Mesenchymal stem cell (in vitro differentiated cells and primary cell): Measurements from ENCODE around the gene PCSK2.

Experiments
- DNase-seq: peaks from one replicate; pipeline ENCODE4 v3.0.0-alpha.2; 2013
- H2AFZ ChIP-seq: one replicate; pipeline ENCODE4 v1.6.1; 2013; ENCODE audit warnings: low read depth, mild to moderate bottlenecking, control low read depth, inconsistent platforms, low read length, moderate library complexity
- H2AK5ac ChIP-seq: 2 replicates; pipeline ENCODE4 v1.6.1; 2013; ENCODE audit warnings: low read length, moderate library complexity, mild to moderate bottlenecking, inconsistent platforms; ENCODE audit not compliant: severe bottlenecking
- H2BK120ac ChIP-seq: one replicate; pipeline ENCODE4 v1.6.1; 2013; ENCODE audit warnings: low read depth, mild to moderate bottlenecking, inconsistent platforms, low read length, moderate library complexity
- H2BK12ac ChIP-seq, 2 experiments: one replicate each; pipeline ENCODE4 v1.6.1; 2013; ENCODE audit warnings: inconsistent platforms in 2 of 2, low read length in 2 of 2, mild to moderate bottlenecking in 2 of 2, moderate library complexity in 2 of 2, control low read depth in 1 of 2
- H2BK15ac ChIP-seq: one replicate; pipeline ENCODE4 v1.6.1; 2013; ENCODE audit warnings: mild to moderate bottlenecking, low read depth, inconsistent platforms; ENCODE audit not compliant: poor library complexity, severe bottlenecking
- H2BK5ac ChIP-seq: 2 replicates; pipeline ENCODE4 v1.6.1; 2013; ENCODE audit warnings: low read depth, mild to moderate bottlenecking, low read length, control low read depth, inconsistent platforms; ENCODE audit not compliant: poor library complexity, severe bottlenecking
- H3K14ac ChIP-seq, 2 experiments: one replicate each; pipeline ENCODE4 v1.6.1; 2013; ENCODE audit warnings: inconsistent platforms in 2 of 2, low read length in 2 of 2, control low read depth in 1 of 2, mild to moderate bottlenecking in 1 of 2, moderate library complexity in 1 of 2
- H3K18ac ChIP-seq, 2 experiments: one replicate each; pipeline ENCODE4 v1.6.1; 2013; ENCODE audit warnings: inconsistent platforms in 2 of 2, low read length in 2 of 2, control low read depth in 1 of 2, low read depth in 1 of 2, mild to moderate bottlenecking in 1 of 2
- H3K23ac ChIP-seq, 2 experiments: one replicate each; pipeline ENCODE4 v1.6.1; 2013; ENCODE audit warnings: inconsistent platforms in 2 of 2, low read length in 2 of 2, mild to moderate bottlenecking in 2 of 2, moderate library complexity in 2 of 2, control low read depth in 1 of 2
- H3K27ac ChIP-seq: 2 replicates; pipeline ENCODE4 v1.5.1; 2013; ENCODE audit warnings: mild to moderate bottlenecking, moderate library complexity, low read length, control low read depth, inconsistent platforms; ENCODE audit not compliant: poor library complexity, severe bottlenecking
- H3K27me3 ChIP-seq, 2 experiments: 2 replicates each; pipeline versions ENCODE4 v1.6.1 to v1.7.0; 2013; ENCODE audit warnings: low read length in 2 of 2, mild to moderate bottlenecking in 2 of 2, moderate library complexity in 2 of 2, control low read depth in 1 of 2, inconsistent platforms in 1 of 2; ENCODE audit not compliant: control insufficient read depth in 1 of 2, insufficient read depth in 1 of 2
- H3K36me3 ChIP-seq, 2 experiments: 2 replicates each; pipeline versions ENCODE4 v1.6.1 to v1.7.0; 2013; ENCODE audit warnings: low read length in 2 of 2, control low read depth in 1 of 2, inconsistent platforms in 1 of 2, low read depth in 1 of 2, mild to moderate bottlenecking in 1 of 2; ENCODE audit not compliant: insufficient read depth in 2 of 2, control insufficient read depth in 1 of 2
- H3K4ac ChIP-seq, 2 experiments: one replicate each; pipeline ENCODE4 v1.6.1; 2013; ENCODE audit warnings: inconsistent platforms in 2 of 2, low read length in 2 of 2, mild to moderate bottlenecking in 2 of 2, moderate library complexity in 2 of 2, control low read depth in 1 of 2, low read depth in 1 of 2
- H3K4me1 ChIP-seq: 2 replicates; pipeline ENCODE4 v1.6.1; 2013; ENCODE audit warnings: low read depth, low read length, control low read depth; ENCODE audit not compliant: control insufficient read depth, insufficient read depth
- H3K4me2 ChIP-seq: 2 replicates; pipeline ENCODE4 v1.6.1; 2013; ENCODE audit warnings: low read length, mild to moderate bottlenecking, inconsistent platforms; ENCODE audit not compliant: poor library complexity, severe bottlenecking
- H3K4me3 ChIP-seq, 2 experiments: 2 replicates each; pipeline versions ENCODE4 v1.5.1 to v1.7.0; 2013; ENCODE audit warnings: low read length in 2 of 2, mild to moderate bottlenecking in 2 of 2, control low read depth in 1 of 2, low read depth in 1 of 2; ENCODE audit not compliant: insufficient read depth in 1 of 2
- H3K79me1 ChIP-seq: replicated peaks from 2 replicates; pipeline ENCODE4 v1.6.1; 2013; ENCODE audit warnings: mild to moderate bottlenecking, control low read depth, low read length, inconsistent platforms; ENCODE audit not compliant: poor library complexity, severe bottlenecking
- H3K9ac ChIP-seq: 2 replicates; pipeline ENCODE4 v1.7.0; 2013; ENCODE audit warnings: mild to moderate bottlenecking, low read length, moderate library complexity
- H3K9me3 ChIP-seq: 2 replicates; pipeline ENCODE4 v1.7.0; 2013; ENCODE audit warnings: mild to moderate bottlenecking, low read length; ENCODE audit not compliant: control insufficient read depth
- H4K8ac ChIP-seq: one replicate; pipeline ENCODE4 v1.6.1; 2013; ENCODE audit warnings: inconsistent platforms, mild to moderate bottlenecking, low read length, moderate library complexity
- H4K91ac ChIP-seq: one replicate; pipeline ENCODE4 v1.6.1; 2013; ENCODE audit warnings: mild to moderate bottlenecking, low read length, inconsistent platforms
- WGBS: methylation state at CpG from one replicate; pipeline ENCODE4 v1.1.7; 2013; ENCODE audit warnings: mixed read lengths; 5-methylcytosine and 5-hydroxymethylcytosine counted together

Gene PCSK2

DNA sequence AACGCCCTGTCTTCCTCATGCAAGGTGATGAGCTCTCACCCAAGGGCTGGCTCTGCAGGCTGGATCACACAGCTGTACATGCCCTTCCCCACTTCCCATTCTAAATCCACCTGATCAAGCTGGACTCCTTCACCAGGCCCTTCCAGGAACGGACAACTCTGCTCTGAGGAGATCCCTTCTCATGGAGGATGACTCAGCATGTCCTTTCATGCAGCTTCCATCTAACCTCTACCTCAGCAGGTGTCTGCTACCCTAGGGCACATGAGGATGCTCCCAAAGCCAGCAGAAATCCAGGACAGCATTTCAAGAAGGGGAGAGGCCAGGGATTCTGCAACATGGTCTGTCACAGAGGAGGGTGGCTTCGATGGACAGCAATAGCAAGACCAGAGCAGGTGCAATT, 61.2 kb downstream of the PCSK2 start:
- 65% methylated on average over 3 of the region's 3 CpGs for WGBS
- Histone ChIP-seq H2AK5ac (no peak overlapping the region), H3K9me3 (no peaks in the 10 kb centered on the region), H3K9ac (no peak overlapping the region), H2BK15ac (no peak overlapping the region), H2AFZ (no peak overlapping the region), H3K18ac (no peak overlapping the region), H3K23ac (no peak overlapping the region), H3K27me3 (no peaks in the 10 kb centered on the region), H3K27ac (no peak overlapping the region), H3K4me3 (no peak overlapping the region), H4K8ac (no peak overlapping the region), H3K4ac (no peak overlapping the region), H3K4me1 (no peaks in the 10 kb centered on the region), H2BK120ac (no peak overlapping the region), H3K4me2 (no peak overlapping the region), H3K79me1 (no peaks in the 10 kb centered on the region), H3K14ac (no peak overlapping the region), H2BK5ac (no peak overlapping the region), H4K91ac (no peak overlapping the region), H3K36me3 (no peaks in the 10 kb centered on the region), H2BK12ac (no peak overlapping the region)
- DNase-seq, result no peak

DNA sequence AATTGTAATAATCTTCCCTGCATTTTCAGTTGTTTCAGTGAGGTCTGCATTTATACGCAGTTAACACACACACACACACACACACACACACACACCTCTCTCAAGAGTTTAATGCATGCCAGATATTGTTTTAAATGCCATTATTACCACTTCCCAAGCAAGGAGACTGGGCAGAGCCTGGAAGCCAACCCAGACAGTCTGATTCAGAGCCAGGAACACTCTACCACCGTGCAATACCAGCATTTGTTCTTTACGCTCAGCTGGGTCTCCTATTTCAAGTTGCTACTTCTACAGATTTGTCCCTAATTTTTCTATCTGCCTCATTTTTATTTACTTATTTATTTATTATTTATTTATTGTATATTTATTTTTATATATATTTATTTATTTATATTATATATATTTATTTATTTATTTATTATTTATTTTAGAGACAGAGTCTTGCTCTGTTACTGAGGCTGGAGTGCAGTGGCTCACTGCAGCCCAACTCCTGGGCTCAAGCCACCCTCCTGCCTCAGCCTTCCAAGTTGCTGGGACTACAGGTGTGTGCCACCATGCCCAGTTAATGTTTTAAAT, 68.4 kb downstream of the PCSK2 start:
- Histone ChIP-seq H3K36me3 (no peaks in the 10 kb centered on the region), H2AK5ac (no peak overlapping the region), H2BK120ac (no peak overlapping the region), H3K4ac (no peak overlapping the region), H2BK5ac (no peak overlapping the region), H3K27ac (no peak overlapping the region), H3K14ac (no peak overlapping the region), H3K23ac (no peak overlapping the region), H3K4me1 (no peaks in the 10 kb centered on the region), H4K91ac (no peak overlapping the region), H3K18ac (no peak overlapping the region), H3K9ac (no peak overlapping the region), H3K4me3 (no peak overlapping the region), H3K9me3 (no peaks in the 10 kb centered on the region), H2BK15ac (no peak overlapping the region), H3K4me2 (no peak overlapping the region), H3K79me1 (no peaks in the 10 kb centered on the region), H2BK12ac (no peak overlapping the region), H2AFZ (no peak overlapping the region), H4K8ac (no peak overlapping the region), H3K27me3 (no peaks in the 10 kb centered on the region)
- WGBS, result 93% methylated on average over 2 of the region's 3 CpGs
- DNase-seq, result no peak

DNA sequence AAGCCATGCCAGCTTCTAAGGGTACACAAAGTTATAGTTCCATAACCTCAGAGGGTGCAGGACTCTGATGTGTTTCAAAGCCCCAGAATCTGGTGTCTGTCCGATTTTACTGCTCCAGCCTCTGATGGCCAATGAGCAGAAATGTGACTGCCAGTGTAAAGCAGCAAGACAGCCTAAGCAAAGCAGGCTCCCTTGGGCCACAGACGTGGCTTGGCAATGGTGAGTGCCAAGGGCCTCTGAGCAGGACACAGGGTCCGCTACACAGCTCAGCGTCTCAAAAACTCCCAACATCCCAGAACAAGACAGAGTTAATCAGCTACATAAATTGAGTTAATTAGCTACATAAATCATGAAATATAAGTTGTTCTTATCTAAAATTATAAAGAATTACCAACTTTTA, 69.2 kb downstream of the PCSK2 start:
- DNase-seq, result no peak
- Histone ChIP-seq H3K18ac (no peak overlapping the region), H2BK15ac (no peak overlapping the region), H3K36me3 (no peaks in the 10 kb centered on the region), H2AFZ (no peak overlapping the region), H3K9me3 (no peaks in the 10 kb centered on the region), H3K4me3 (no peak overlapping the region), H3K9ac (no peak overlapping the region), H3K4me1 (no peaks in the 10 kb centered on the region), H2BK120ac (no peak overlapping the region), H2BK5ac (no peak overlapping the region), H3K14ac (no peak overlapping the region), H3K4ac (no peak overlapping the region), H3K79me1 (no peaks in the 10 kb centered on the region), H2AK5ac (no peak overlapping the region), H3K27ac (no peak overlapping the region), H4K91ac (no peak overlapping the region), H2BK12ac (no peak overlapping the region), H3K27me3 (no peaks in the 10 kb centered on the region), H4K8ac (no peak overlapping the region), H3K23ac (no peak overlapping the region), H3K4me2 (no peak overlapping the region)
- 41% methylated on average over 2 of the region's 4 CpGs for WGBS

DNA sequence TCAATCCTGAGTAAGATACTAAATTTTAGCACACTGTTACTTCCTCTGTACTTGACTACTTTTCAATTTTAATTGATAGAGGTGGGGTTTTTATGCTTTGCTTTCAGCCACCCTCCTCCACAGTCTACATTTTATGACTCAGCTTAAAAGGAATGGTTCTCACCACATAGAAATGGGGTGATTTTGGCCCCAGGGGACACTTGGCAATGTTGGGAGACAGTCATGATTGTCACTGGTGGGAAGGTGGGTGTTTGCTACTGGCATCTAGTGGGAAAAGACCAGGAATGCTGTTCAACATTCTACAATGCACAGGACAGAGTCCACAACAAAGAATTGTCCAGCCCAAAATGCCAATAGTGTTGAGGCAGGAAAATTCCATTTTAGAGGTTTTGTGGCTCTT, 71.3 kb downstream of the PCSK2 start:
- Histone ChIP-seq H2BK5ac (no peak overlapping the region), H3K14ac (no peak overlapping the region), H3K4me3 (no peak overlapping the region), H4K91ac (no peak overlapping the region), H3K79me1 (no peaks in the 10 kb centered on the region), H3K9me3 (no peaks in the 10 kb centered on the region), H3K36me3 (no peaks in the 10 kb centered on the region), H2AFZ (no peak overlapping the region), H2BK12ac (no peak overlapping the region), H2BK120ac (no peak overlapping the region), H3K23ac (no peak overlapping the region), H3K27ac (no peak overlapping the region), H3K4me1 (no peaks in the 10 kb centered on the region), H3K27me3 (no peaks in the 10 kb centered on the region), H4K8ac (no peak overlapping the region), H3K4ac (no peak overlapping the region), H2AK5ac (no peak overlapping the region), H3K9ac (no peak overlapping the region), H2BK15ac (no peak overlapping the region), H3K4me2 (no peak overlapping the region), H3K18ac (no peak overlapping the region)
- DNase-seq, result no peak
